GM21619 (cell line): Measurements from ENCODE around the gene ZNF48.

ENCODE experiments used
- ATAC-seq: cut with Tn5 transposase; IDR thresholded peaks from one replicate; pipeline ENCODE4 v1.9.1; 2021; ENCODE audit not compliant: unreplicated experiment

ZNF48 gene

DNA sequence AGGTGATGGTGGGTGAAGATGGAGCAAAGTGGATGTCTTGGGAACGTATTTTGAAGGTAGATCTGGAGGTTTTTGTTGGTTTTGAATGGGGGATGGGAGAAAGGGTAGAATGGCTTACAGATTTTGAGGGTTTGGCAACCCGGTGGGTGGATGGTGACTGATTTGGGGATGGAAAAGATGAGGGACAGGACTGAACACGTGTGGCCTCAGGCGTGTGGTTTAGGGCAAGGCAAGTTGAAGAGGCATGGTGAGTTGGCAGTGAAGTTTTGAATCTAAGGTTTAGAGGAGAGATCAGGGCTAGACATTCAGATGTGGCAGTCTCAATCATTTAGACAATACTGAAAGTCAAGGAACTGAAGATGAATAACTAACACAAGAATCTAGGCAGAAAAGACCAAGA, 39.6 kb downstream of the ZNF48 start:
- ATAC-seq, result no peak

DNA sequence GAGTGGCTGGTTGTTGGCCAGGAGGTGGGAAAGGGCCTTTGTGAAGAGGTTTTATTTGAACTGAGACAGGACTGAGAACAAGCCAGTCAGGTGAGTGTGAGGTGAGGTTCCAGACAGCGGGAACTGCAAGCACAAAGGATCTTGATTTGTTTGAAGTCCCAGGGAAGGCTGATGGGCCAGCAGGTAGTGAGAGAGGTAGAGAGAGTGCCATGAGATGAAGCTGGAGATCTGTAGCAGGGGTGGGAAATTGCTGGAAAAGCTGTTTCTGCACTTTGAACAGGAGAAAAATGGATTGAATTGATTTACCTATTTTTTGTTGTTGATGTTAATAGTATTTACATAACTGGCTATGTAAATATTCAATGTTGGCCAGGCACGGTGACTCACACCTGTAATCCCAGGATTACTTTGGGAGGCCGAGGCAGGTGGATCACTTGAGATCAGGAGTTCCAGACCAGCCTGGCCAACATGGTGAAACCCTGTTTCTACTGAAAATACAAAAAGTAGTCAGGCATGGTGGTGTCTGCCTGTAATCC, 42.4 kb downstream of the ZNF48 start:
- ATAC-seq, result no peak

DNA sequence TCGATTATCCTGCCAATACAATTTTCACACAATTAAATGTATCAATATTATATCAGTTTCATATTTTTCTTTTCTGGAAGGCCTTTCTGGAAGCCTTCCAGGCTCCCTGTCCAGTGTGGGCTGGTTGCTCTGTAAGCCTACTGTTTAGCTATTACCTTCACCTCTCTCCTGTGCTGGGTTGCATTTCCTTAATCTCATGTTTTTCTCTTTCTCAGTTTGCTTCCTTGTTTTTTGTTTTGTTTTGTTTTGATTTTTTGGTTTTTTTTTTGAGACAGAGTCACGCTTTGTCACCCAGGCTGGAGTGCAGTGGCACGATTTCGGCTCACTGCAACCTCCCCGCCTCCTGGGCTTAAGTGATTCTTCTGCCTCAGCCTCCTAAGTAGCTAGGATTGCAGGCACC, 43.6 kb downstream of the ZNF48 start:
- no peak for ATAC-seq

DNA sequence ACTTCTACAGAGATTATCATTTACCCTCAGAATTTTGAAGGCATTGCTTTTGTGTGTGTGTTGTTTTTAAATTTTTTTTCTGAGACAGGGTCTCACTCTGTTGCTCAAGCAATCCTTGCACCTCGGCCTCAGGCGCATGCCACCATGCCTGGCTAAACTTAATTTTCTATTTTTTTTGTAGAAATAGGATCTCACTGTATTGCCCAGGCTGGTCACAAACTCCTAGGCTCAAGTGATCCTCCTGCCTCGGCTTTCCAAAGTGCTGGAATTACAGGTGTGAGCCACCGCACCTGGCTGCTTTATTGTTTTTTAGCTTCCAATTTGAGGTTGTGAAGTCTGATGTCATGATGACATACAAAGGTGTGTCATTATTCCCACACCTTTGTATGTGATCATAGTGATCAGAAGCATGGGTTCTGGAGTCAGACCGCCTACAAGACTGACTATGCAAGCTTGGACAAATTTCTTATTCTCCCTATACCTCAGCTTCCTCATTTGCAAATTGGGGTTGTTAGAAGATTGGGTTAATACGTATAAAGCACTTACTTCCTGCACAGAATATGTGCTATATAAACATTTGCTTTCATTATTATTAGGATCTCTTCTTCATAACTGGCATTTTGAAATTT, 44.6 kb downstream of the ZNF48 start:
- no peak for ATAC-seq

DNA sequence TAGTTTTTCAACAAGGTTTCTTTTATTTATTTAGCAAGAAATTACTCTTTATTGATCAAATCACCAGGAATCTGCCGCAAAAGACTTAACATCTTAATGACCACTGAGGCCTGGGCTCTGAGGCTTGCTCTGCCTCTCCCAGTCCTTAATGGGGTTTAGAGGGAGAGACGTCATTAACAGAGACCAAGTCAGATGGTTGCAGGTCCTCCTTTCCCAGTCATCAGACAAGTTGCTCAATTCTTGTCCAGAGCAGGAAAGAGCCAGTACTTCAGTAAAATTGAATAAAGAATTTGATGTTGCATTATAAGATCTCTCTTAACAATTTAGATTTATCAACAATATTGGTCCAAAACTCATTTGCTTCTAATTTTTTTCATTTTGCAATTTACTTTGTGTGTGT, 48.4 kb downstream of the ZNF48 start:
- ATAC-seq, result no peak

DNA sequence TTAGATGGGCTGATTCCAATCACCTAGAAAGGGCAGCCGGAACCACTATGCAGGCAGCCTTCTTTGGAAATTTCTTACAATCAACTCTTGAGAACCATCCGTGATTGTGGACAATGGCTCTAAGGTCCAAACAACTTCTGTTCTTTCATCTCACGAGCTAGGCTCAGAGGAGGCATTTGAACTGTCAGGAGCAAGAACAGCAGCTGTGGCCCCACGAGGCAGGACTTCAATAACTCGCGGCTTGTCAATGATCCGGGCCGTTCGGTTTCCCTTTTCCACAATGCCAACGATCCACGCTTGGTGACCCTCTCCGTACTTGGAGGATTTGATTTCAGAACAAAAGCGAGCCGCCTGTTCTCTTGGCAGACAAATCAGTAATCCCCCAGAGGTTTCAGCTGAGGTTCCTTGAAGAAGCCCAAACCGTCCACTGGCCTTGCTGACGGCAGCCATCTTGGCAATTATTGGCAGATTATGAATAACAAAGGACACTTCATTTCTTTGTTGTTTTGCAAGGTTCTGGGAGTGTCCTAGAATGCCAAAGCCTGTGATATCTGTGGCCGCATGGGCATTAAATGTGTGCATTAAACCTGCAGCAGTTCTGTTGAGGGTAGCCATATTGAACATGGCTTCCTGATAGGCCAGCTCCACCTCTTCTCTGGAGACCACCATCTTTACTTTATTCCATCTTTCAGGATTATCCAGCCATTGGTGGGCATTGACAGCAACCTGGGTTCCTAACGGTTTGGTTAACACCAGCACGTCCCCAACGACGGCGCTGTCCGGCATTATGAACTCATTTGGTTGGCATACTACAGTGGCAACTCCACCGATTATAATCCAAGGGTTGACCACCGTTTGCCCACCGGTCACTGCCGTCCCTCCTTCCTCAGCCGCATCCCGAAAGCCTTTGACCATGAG, 49.3 kb downstream of the ZNF48 start:
- no peak for ATAC-seq

DNA sequence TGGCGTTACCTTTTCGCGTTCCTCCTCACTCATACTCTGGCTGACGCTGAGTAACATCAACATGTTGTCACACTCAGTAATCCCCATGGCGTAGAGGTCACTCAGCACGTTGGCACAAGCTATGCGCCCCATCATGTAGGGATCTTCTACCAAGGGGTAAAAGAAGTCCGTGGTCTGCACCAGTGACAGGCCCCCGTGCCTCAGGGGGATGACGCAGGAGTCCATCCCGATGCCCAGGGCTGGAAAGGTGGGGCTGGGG, 49.9 kb downstream of the ZNF48 start:
- ATAC-seq, result no peak

DNA sequence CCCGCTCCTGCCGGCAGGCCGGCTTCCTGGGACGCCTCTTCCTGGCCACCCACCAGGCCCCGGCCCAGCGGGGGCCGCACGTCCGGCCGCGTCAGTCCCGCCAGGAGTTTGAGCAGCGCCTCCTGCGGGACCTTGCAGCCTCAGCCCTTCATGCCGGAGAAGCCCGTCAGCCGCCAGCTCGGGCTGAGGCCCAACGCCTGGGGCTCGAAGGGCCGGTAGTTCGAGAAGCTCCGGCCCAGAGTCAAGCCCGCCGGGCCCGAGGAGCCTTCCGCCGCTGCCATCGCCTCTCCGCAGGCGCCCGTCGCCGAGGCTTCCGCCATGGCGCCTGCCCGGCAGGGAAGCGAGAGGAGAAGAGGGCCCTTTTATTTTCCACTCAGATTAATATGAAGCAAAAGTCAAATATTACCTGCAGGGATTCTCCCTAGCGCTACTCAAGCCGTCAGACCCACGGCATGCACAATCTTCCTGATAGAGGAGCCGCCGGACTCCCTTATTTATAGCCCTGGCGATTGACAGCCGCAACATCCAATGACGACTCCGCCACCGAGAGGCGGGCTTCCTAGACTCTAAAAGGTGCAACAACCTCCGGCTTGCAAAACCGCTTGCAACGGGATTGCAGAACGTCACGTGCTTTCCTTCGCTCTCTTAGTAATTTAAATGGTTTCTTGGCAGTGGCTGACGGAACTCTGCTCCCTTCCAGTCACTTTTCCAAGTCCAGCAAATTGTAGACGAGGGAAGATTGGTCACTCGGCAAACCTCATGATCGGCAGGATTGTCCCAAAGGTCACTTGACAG, 50.4 kb downstream of the ZNF48 start, which contains the start of gene SEPHS2:
SEPHS2 (minus strand) TSS at position 467 of the 795 bp plus-strand sequence; CDS start at position 320, 147 bp downstream.
- peak; percentile 82 for ATAC-seq

DNA sequence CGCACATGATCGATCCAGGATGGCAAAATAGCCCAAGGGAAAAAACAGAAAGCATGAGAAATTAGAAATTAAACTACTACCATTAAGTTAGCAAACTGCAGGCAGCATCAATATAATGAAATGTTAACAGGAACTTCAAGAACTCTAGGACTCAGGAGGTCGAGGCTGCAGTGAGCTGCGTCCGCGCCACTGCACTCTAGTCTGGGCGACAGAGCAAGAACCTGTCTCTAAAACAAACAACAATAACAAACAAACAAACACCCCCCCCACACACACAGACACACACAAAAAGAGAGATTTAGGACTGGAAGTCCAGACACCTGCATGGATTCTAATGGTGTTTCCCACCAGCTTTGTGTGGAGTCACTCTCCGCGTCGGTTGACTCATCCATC, 51.0 kb downstream of the ZNF48 start:
- no peak for ATAC-seq

DNA sequence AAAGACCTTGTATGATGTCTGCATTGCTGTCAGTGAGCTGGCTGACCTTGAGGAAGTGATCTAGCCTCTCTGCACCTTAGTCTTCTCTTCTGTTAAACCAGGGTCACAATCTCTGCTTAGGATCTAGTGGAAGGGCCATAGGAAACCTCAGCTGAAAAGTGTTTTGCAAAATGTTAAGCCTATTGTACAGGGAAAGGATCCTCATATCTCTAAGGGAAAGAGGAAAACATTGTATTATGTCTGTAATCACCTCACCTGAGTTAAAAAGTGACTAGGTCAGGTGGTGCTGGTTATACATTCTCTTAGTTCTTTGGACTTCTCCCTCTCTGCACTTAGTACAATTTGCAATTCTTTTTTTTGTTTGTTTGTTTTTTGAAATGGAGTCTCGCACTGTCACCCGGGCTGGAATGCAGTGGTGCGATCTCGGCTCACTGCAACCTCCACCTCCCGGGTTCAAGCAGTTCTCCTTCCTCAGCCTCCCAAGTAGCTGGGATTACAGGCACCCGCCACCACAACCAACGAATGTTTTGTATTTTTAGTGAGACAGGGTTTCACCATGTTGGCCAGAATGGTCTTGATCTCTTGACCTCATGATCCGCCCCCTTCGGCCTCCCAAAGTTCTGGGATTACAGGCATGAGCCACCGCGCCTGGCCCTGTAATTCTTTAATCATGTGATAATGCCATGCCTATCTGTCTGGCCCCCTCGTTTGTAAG, 52.4 kb downstream of the ZNF48 start:
- no peak for ATAC-seq

DNA sequence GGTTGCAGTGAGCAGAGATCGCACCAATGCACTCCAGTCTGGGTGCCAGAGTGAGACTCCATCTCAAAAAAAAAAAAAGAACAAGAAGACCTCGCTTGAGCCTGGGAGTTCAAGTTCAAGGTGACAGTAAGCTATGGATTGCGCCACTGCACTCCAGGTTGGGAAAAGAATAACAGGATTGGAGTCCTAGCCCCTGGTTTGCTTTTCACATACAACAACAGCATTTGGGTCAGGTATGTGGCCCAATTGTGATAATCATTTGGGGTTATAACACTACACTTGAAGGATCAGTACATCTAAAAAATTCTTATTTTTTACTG, 53.9 kb downstream of the ZNF48 start:
- ATAC-seq, result no peak
